CD14-positive monocyte (primary cell): ENCODE measurements around the gene CD200. TPM values are rescaled to one million over a fixed set of nuclear protein-coding genes. Genes with fewer than 3 reads are reported as not detected.

Experiments used
- DNase-seq, 3 donors: peaks; one replicate each; pipeline ENCODE4 v3.0.0-alpha.2; 2011 to 2022
- H2AFZ ChIP-seq: 2 replicates; pipeline ENCODE4 v1.6.0; 2012; ENCODE audit warnings: mild to moderate bottlenecking, low read depth, low read length, inconsistent platforms; ENCODE audit not compliant: insufficient read depth, poor library complexity, severe bottlenecking
- H3K27ac ChIP-seq, 2 donors: 1 replicate in 1 of 2; 2 replicates in 1 of 2; pipeline ENCODE4 v1.5.1; 2012 to 2013; ENCODE audit warnings: low read length in 2 of 2, control low read depth in 1 of 2, inconsistent platforms in 1 of 2, low read depth in 1 of 2, mild to moderate bottlenecking in 1 of 2
- H3K27me3 ChIP-seq, 2 donors: one replicate each; pipeline versions ENCODE4 v1.6.0 to v1.6.1; 2011 to 2013; ENCODE audit warnings: low read length in 2 of 2; ENCODE audit not compliant: control insufficient read depth in 2 of 2, insufficient read depth in 2 of 2
- H3K36me3 ChIP-seq, 2 donors: replicated peaks in 1 of 2; 1 replicate in 1 of 2; 2 replicates in 1 of 2; pipeline versions ENCODE4 v1.5.1 to v1.6.1; 2012 to 2013; ENCODE audit warnings: low read length in 2 of 2, control low read depth in 1 of 2, inconsistent platforms in 1 of 2, mild to moderate bottlenecking in 1 of 2; ENCODE audit not compliant: insufficient read depth in 2 of 2, control insufficient read depth in 1 of 2
- H3K4me1 ChIP-seq, 2 donors: 1 replicate in 1 of 2; 2 replicates in 1 of 2; pipeline versions ENCODE4 v1.5.1 to v1.6.1; 2012 to 2013; ENCODE audit warnings: low read length in 2 of 2, control low read depth in 1 of 2, inconsistent platforms in 1 of 2, mild to moderate bottlenecking in 1 of 2, moderate library complexity in 1 of 2; ENCODE audit not compliant: insufficient read depth in 2 of 2, control insufficient read depth in 1 of 2
- H3K4me2 ChIP-seq: replicated peaks from 2 replicates; pipeline ENCODE3; 2012; ENCODE audit warnings: low read length, moderate library complexity, mild to moderate bottlenecking; ENCODE audit not compliant: poor library complexity, severe bottlenecking; ENCODE audit errors: extremely low read depth
- H3K4me3 ChIP-seq, 3 experiments: fragments of 200-600 bp in 1 of 3; sonication (generic) in 1 of 3; replicated peaks in 1 of 3; 1 replicate in 2 of 3; 2 replicates in 1 of 3; pipeline ENCODE4 v1.5.1; 2011 to 2013; ENCODE audit warnings: low read length in 3 of 3, mild to moderate bottlenecking in 3 of 3, control low read depth in 2 of 3, low read depth in 2 of 3, inconsistent platforms in 1 of 3, moderate library complexity in 1 of 3
- H3K79me2 ChIP-seq: 2 replicates; pipeline ENCODE4 v1.6.0; 2012; ENCODE audit warnings: mild to moderate bottlenecking, control low read depth, inconsistent platforms, low read length, moderate library complexity; ENCODE audit not compliant: insufficient read depth
- H3K9ac ChIP-seq: 2 replicates; pipeline ENCODE4 v1.6.0; 2017; ENCODE audit warnings: low read length, mild to moderate bottlenecking; ENCODE audit not compliant: insufficient read depth, poor library complexity, severe bottlenecking
- H3K9me3 ChIP-seq, 2 donors: replicated peaks in 1 of 2; 1 replicate in 1 of 2; 2 replicates in 1 of 2; pipeline versions ENCODE4 v1.5.1 to v1.6.1; 2012 to 2013; ENCODE audit warnings: low read length in 2 of 2, control low read depth in 1 of 2; ENCODE audit not compliant: control insufficient read depth in 1 of 2, insufficient read depth in 1 of 2
- H4K20me1 ChIP-seq: 2 replicates; pipeline ENCODE4 v1.6.0; 2012; ENCODE audit warnings: mild to moderate bottlenecking, low read length, control low read depth, moderate library complexity; ENCODE audit not compliant: insufficient read depth
- H3K27ac Mint-ChIP-seq, 7 donors: one replicate each; pipeline ENCODE4 v1.8.0; 2020; ENCODE audit warnings: mild to moderate bottlenecking in 7 of 7, mixed read lengths in 7 of 7, moderate library complexity in 6 of 7, inconsistent platforms in 2 of 7
- H3K27me3 Mint-ChIP-seq, 3 donors: one replicate each; pipeline ENCODE4 v1.8.0; 2021 to 2022; ENCODE audit warnings: low read depth in 3 of 3, mild to moderate bottlenecking in 3 of 3, mixed read lengths in 3 of 3, moderate library complexity in 3 of 3, inconsistent platforms in 1 of 3
- H3K36me3 Mint-ChIP-seq, 2 donors: one replicate each; pipeline ENCODE4 v1.8.0; 2020; ENCODE audit warnings: mixed read lengths in 2 of 2, inconsistent platforms in 1 of 2, mild to moderate bottlenecking in 1 of 2
- H3K4me1 Mint-ChIP-seq: one replicate; pipeline ENCODE4 v1.8.0; 2020; ENCODE audit warnings: mild to moderate bottlenecking, mixed read lengths
- H3K4me3 Mint-ChIP-seq, 2 donors: one replicate each; pipeline ENCODE4 v1.8.0; 2020; ENCODE audit warnings: mild to moderate bottlenecking in 2 of 2, mixed read lengths in 2 of 2, moderate library complexity in 1 of 2
- H3K9me3 Mint-ChIP-seq, 7 donors: one replicate each; pipeline ENCODE4 v1.8.0; 2020 to 2022; ENCODE audit warnings: mixed read lengths in 7 of 7, mild to moderate bottlenecking in 6 of 7, moderate library complexity in 6 of 7, inconsistent platforms in 2 of 7
- CTCF ChIP-seq: fragments of 200-600 bp; IDR thresholded peaks from one replicate; pipeline ENCODE4 v1.8.0; 2022; ENCODE audit warnings: antibody characterized with exemption, mild to moderate bottlenecking
- WGBS: methylation state at CpG from one replicate; pipeline ENCODE4 v1.1.5; 2013; ENCODE audit warnings: missing lambda C conversion rate; ENCODE audit not compliant: insufficient coverage; 5-methylcytosine and 5-hydroxymethylcytosine counted together
- intact Hi-C, 2 donors: fragments of 100-400 bp; cut with micrococcal nuclease; formaldehyde crosslinking; loops; one replicate each; pipeline versions ENCODE4 v1.15.0 to v1.15.1; 2023
- polyA plus RNA-seq, 3 donors: library from polyadenylated mRNA; depleted of rRNA in 1 of 3; unstranded in 2 of 3; stranded (reverse) in 1 of 3; fragments of 300-500 nt in 2 of 3; fragments of >200 nt in 1 of 3; fragmentation: Illumina TruSeq in 2 of 3; gene quantifications; 1 replicate in 2 of 3; 2 replicates in 1 of 3; pipeline ENCODE4 v1.2.3, GENCODE V29; 2012 to 2021

CD200 gene
- polyA plus RNA-seq, 3 donors, result 0.12 to 0.13 TPM; not detected in 1

GRCh38 chr3:112348943-112349342 is 16.0 kb downstream of the CD200 start:
- Histone ChIP-seq H3K9me3 (no peaks in the 10 kb centered on the region), H2AFZ (no peak overlapping the region), H3K36me3 (no peaks in the 10 kb centered on the region), H3K4me3 (no peak overlapping the region), H4K20me1 (no peaks in the 10 kb centered on the region), H3K9ac (no peak overlapping the region), H3K4me2 (no peak overlapping the region), H3K79me2 (no peaks in the 10 kb centered on the region), H3K4me1 (no peaks in the 10 kb centered on the region), H3K27ac (no peak overlapping the region), H3K27me3 (no peaks in the 10 kb centered on the region)
- DNase-seq, result peak in 2 of 3 donors; percentile 40 to 42
- Mint-ChIP-seq H3K4me3 (no peak overlapping the region), H3K36me3 (no peaks in the 10 kb centered on the region), H3K27ac (no peak overlapping the region), H3K9me3 (peaks cover 0 to 6% (median 1%) of the 10 kb centered on the region in 7 donors), H3K27me3 (peaks cover 0 to 2% (median 0%) of the 10 kb centered on the region in 3 donors), H3K4me1 (peaks cover 22% of the 10 kb centered on the region)
- intact Hi-C loops, result no loop called here
- WGBS, result no CpG with 5 or more reads among the region's 1 CpG
- TF ChIP-seq CTCF, result no peak

- H3K27ac Mint-ChIP-seq, result no peak overlapping the region
Observed at GRCh38 chr3:112349557-112349956, 16.6 kb downstream of the CD200 start.

More at GRCh38 chr3:112349557-112349956, 16.6 kb downstream of the CD200 start:
- Histone ChIP-seq H3K36me3 (no peaks in the 10 kb centered on the region), H3K27ac (no peak overlapping the region), H2AFZ (no peak overlapping the region), H3K9me3 (no peaks in the 10 kb centered on the region), H3K9ac (no peak overlapping the region), H3K27me3 (no peaks in the 10 kb centered on the region), H3K4me3 (no peak overlapping the region), H3K4me2 (no peak overlapping the region), H3K79me2 (no peaks in the 10 kb centered on the region), H3K4me1 (no peaks in the 10 kb centered on the region), H4K20me1 (no peaks in the 10 kb centered on the region)
- Mint-ChIP-seq H3K4me3 (no peak overlapping the region), H3K4me1 (peaks cover 19% of the 10 kb centered on the region), H3K27me3 (peaks cover 0 to 2% (median 0%) of the 10 kb centered on the region in 3 donors), H3K9me3 (peaks cover 0 to 5% (median 0%) of the 10 kb centered on the region in 7 donors), H3K36me3 (no peaks in the 10 kb centered on the region)
- intact Hi-C loops, result no loop called here
- TF ChIP-seq CTCF, result no peak
- DNase-seq, result no peak
- no CpG with 5 or more reads among the region's 6 CpGs for WGBS
